Stimulated activated CD4-positive, alpha-beta T cell treated with anti-CD3 and anti-CD28 coated beads, Interleukin-2, amount 100 ng/mL, for 24 hours (primary cell): Measurements from ENCODE around the gene IL21.
A peak's percentile ranks its signal among the peaks of the same experiment; 100 is the strongest.
"Not testable (repeated sequence)": the region's sequence is repeated elsewhere in the genome, so short reads cannot be mapped to it uniquely, and the experiment has no call there.

Source experiments
- DNase-seq, 2 donors: peaks; one replicate each; pipeline ENCODE4 v3.0.0-alpha.2; 2020

Gene IL21

GRCh38 chr4:122621016-122621507 is at the start of gene IL21:
Gene IL21, minus strand, starts transcription at chr4:122621066. Its CDS starts 55 bp downstream, at chr4:122621011.
- DNase-seq, result no peak

DNA sequence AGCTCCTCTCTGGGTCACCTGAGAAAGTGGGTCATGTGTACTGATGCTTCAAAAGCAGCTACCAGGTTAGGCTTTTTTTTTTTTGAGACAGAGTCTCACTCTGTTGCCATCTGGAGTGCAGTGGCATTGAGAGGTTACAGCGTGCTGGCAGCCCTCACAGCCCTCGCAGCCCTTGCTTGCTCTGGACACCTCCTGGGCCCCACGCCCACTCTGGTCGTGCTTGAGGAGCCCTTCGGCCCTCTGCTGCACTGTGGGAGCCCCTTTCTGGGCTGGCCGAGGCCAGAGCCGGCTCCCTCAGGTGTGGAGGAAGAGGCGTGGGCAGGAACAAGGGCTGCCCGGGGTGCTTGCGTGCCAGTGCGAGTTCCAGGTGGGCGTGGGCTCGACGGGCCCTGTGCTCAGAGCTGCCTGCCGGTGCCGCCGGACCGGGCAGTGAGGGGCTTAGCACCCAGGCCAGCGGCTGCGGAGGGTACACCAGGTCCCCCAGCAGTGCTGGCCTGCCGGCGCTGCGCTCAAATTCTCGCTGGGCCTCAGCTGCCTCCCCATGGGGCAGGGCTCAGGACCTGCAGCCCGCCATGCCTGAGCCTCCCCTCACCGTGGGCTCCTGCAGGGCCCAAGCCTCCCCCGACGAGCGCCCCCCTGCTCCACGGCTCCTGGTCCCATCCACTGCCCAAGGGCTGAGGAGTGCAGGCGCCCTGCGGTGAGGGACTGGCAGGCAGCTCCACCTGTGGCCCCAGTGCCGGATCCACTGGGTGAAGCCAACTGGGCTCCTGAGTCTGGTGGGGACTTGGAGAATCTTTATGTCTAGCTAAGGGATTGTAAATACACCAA is 49.3 kb upstream of the IL21 start:
- DNase-seq, result no peak

- no peak for DNase-seq
These were observed 47.4 kb upstream of the IL21 start for GRCh38 chr4:122668241-122668640.

- no peak for DNase-seq
These were observed 45.8 kb upstream of the IL21 start for GRCh38 chr4:122666527-122667245.

GRCh38 chr4:122665161-122665929 is 44.5 kb upstream of the IL21 start:
- DNase-seq, result no peak

DNA sequence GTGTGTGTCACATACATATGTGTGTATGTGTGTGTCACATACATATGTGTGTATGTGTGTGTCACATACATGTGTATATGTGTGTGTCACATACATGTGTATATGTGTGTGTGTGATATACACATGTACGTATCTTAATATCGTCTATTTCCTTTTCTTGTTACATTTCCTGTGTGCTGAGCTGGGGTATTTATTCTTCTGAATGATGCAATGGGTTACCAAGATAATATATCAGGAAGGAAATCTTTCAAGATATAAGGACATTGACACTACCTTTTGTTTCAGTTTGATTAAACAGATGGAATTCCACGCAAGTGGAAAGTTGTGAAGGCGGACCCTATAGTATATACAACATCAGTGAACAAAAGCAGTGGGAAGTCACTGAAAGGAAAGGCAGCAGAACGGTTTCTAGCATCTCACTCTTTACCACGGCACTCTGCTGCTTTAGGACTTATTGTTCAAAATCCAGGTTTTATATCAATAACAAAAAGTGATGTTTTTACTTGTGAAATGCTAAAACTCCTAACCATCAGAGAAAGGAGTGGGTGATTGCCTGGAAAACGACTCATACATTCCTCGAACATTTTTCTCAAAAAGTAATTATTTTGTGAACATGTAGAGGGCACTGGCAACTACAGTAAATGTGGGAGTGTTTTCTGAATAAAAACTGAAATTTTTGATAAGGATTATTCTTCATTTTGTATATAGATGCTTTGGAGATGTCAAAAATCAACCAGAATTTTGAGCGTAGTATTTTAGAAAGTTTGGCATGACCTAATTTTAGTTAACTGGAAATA is 43.1 kb upstream of the IL21 start:
- DNase-seq, result peak in 1 of 2 donors; percentile 29

DNA sequence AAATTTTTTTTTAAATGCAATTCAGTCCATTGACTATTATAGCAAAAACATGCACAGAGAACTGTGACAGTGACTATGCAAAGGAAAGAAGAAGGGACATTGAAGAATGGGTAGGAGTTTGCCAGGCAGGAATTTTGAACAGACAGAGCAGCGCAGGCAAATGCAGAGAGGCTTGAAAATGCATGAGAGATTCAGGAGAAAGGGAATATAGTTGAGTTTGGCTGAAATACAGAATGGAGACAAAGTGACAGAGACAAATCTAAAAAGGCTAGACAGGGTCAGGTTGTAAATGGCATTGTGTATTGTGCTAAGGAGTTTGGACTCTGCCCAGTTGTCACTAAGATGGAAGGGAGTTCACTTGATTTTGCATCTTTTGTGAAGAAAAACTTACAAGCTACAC is 42.4 kb upstream of the IL21 start:
- DNase-seq, result no peak

DNA sequence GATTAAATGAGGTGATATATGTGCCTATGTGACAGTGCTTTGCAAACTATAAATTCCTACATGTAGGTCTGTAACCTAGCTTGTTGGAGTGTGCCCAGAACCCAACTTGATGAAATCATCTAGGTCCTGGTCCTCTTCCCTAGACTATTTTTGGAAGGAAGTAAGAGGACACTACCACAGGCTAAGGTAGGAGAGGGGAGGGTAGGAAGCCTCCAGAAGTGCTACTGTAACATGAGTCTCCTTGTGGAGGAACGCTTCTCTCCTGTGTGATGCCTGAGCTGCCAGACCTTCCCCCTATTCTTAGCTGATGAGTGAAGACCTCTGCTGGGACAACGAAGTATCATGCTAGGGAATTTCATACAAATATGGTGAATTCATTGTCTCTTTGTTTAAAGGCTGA is 41.8 kb upstream of the IL21 start:
- no peak for DNase-seq

- DNase-seq, result no peak
These were observed 40.6 kb upstream of the IL21 start for GRCh38 chr4:122661176-122662160.

DNA sequence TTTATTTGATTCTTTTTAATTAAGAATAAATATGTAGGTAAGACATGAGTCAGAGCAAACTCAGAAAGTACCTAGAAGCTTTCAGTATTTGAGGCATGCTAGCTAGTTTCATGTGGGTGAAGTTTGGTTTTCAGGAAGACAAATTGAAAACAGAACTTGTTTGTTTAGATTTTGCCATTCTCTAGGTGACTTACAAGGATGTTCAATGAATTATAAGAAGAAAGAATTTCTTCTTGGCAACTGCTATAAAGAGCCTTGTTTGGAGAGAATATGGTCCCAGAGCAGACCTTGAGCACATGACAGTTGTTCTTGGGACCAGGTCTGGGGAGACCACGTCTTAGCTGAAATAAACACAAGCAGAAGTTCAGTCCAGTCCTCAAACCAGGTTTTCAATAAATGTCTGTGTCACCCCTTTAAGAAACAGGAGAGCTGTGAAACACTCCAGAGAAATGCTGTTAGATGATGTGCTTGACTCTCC is 38.0 kb upstream of the IL21 start:
- no peak for DNase-seq

DNA sequence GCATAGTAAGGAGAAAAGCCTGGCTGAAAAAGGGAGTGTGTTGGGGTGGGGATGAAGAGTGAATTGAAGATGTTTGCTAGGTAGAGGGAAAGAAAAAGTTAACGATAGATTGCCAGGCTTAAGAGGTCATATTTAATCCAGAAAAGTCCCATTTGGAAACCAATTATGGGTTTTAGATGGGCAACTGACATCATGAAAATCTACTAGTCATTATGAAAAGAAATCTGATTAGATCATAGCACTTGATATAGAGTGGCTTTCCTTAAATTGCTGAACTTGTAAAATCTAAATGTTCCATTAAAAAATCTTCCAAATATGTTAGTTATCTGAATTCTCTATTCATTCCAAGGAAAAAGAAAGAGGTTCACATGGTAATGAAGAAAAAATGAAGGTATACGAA is 37.5 kb upstream of the IL21 start:
- no peak for DNase-seq

- no peak for DNase-seq
These were observed 36.7 kb upstream of the IL21 start for GRCh38 chr4:122657553-122657952.

- DNase-seq, result not testable (repeated sequence)
These were observed 35.7 kb upstream of the IL21 start for GRCh38 chr4:122656583-122656982.

DNA sequence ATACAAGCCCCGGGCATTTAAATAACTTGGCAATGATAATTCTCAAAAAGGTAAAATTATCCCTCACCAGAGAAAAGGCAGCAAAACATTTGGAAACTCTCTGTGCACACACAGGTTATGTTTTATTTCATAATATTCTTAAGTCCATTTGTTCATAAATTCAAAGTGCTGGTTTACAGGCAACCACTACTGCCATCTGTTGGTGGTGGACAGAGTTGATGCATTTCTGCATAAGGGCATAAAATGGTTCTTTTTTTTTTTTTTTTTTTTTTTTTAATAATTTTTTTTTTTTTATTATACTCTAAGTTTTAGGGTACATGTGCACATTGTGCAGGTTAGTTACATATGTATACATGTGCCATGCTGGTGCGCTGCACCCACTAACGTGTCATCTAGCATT is 31.5 kb upstream of the IL21 start:
- peak; percentile 60 to 72 for DNase-seq

DNA sequence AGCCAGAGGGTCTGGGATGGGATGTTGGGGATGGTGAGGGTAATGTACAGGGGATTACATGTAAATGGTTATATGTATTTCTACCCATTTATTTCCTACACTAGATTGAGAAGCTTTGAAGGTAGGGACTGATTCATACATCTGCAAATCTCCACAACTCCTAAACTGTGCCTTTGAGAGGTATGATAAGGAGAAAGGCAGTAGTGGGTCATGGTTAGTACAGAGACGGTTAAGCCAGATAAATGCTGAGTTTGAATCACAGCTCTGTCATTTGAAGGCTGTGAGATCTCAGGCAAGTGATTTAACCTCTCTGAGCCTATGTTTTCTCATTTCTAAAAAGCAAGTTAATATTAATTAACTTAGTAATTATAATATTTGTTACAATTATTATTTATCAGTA is 29.3 kb upstream of the IL21 start:
- DNase-seq, result no peak

DNA sequence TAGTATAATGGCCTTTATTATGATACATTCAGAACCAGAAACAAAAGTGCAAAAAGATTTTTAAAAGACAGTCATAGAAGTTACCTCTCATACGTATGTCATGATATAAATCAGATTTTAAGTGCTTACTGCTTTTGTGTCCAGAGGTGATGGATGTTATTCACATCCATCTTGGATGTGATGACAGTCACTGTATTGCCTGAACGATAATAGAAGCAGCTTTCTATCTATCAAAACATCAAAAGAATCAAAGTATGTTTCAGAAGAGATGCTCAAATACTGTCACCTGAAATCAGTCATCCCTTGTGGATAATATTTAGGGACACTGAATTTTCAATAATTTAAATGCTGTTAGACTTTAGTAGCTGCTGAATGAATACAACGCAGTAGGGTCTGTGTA is 26.8 kb upstream of the IL21 start:
- DNase-seq, result no peak

- DNase-seq, result no peak
These were observed 22.4 kb upstream of the IL21 start for GRCh38 chr4:122643257-122643656.

GRCh38 chr4:122639181-122639580 is 18.3 kb upstream of the IL21 start:
- peak in 1 of 2 donors; percentile 44 for DNase-seq

DNA sequence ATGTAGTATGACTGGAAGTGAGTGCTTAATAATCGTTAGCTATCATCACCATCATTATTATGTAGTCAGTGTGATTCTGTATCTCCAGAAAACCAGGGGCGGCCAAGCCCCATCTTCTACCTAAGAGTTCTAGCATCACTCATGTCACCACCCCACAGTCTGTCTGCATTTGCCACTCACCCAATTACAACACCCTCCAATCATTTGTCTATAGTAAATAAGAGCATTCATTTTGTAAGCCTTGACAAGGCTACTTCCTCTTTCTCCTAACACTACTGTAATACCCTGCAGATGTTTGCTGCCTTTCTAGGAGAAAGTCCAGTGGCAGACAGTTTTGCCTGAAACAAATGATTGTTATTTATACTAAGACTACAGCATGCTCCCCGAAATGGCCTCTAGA is 15.8 kb upstream of the IL21 start:
- no peak for DNase-seq

DNA sequence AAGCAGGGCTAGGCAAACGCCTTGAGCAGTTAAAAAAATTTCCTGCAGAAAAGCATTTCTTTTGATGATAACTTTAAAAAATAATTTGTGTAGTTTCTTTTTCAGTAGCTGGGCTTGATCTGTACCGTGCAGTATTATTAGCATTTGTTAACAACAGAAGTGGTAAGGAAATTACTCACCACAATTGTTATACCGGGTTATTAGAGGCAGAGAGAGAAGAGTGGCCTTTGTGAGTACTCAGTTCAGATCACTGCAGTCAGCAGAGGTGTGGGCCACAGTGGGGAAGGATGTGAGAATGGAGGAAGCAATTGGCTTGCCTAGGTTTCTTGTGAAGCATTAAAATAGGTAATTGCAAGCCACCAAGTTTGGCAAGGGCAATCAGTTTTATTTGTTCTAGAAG is 14.3 kb upstream of the IL21 start:
- no peak for DNase-seq

GRCh38 chr4:122633211-122633610 is 12.3 kb upstream of the IL21 start:
- no peak for DNase-seq
